ENCODE data around the gene MSI2. TPM values are rescaled to one million over a fixed set of nuclear protein-coding genes. Genes with fewer than 3 reads are reported as not detected.

The MSI2 gene
- total and polyA plus RNA-seq, 2 donors = 25.3 to 52.5 TPM

DNA sequence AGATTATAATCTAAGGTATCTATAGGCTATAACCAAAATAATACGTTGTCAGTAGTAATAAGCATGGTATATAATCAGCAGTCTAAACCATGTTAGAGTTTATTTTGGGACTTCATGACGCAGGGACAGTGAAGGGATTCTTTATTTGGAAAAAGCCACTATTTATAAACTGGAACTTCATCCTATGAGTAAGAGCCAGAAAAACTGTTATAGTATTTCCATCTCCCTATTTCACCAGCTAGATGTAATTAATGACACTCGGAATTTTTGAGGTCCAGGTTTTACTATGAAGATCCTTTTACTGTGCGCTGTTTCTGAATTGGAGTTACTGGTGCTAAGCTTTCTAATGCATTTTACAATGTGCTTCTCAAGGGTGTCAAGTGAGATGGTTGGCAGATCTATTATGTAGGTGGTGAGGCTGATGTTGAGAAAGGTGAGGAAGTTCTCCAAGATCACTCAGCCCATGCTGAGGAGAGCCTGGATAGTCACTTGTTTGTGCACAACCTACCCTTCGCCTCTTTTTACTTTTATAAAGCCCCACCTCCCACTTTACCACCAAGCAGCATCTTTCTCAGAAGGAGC lies 149.3 kb downstream of the MSI2 start:
- H3K4me1 ChIP-seq (ENCODE audit: control insufficient read depth in 2 of 2, insufficient read depth in 2 of 2, low read length in 2 of 2) = peaks cover 32 to 79% of the 10 kb centered on the region in 2 donors
- no peak overlapping the region for H3K4me3 ChIP-seq (ENCODE audit: low read length in 2 of 2)
- no peak overlapping the region for H3K27ac ChIP-seq (ENCODE audit: low read depth in 1 of 2, low read length in 1 of 2)
- H3K27me3 ChIP-seq (ENCODE audit: control insufficient read depth in 2 of 2, insufficient read depth in 1 of 2, low read length in 1 of 2) = no peaks in the 10 kb centered on the region
- H3K36me3 ChIP-seq (ENCODE audit: control insufficient read depth in 2 of 2, insufficient read depth in 2 of 2, low read length in 1 of 2) = peaks cover 33 to 46% of the 10 kb centered on the region in 2 donors
- no peaks in the 10 kb centered on the region for H3K9me3 ChIP-seq (ENCODE audit: control insufficient read depth in 2 of 2, insufficient read depth in 1 of 2, low read length in 1 of 2)
- DNase-seq (ENCODE audit: low read depth in 6 of 9, low spot score in 9 of 9) = no peak
- WGBS = 94% methylated on average over 5 of the region's 5 CpGs

GRCh38 chr17:57406131-57406980 lies 150.0 kb downstream of the MSI2 start:
- 56% methylated on average over 25 of the region's 25 CpGs for WGBS
- Histone ChIP-seq H3K27ac (ENCODE audit: low read depth in 1 of 2, low read length in 1 of 2) (peak overlapping the region in 1 of 2 donors; percentile 87), H3K4me1 (ENCODE audit: control insufficient read depth in 2 of 2, insufficient read depth in 2 of 2, low read length in 2 of 2) (peaks cover 32 to 77% of the 10 kb centered on the region in 2 donors), H3K9me3 (ENCODE audit: control insufficient read depth in 2 of 2, insufficient read depth in 1 of 2, low read length in 1 of 2) (no peaks in the 10 kb centered on the region), H3K27me3 (ENCODE audit: control insufficient read depth in 2 of 2, insufficient read depth in 1 of 2, low read length in 1 of 2) (no peaks in the 10 kb centered on the region), H3K4me3 (ENCODE audit: low read length in 2 of 2) (no peak overlapping the region), H3K36me3 (ENCODE audit: control insufficient read depth in 2 of 2, insufficient read depth in 2 of 2, low read length in 1 of 2) (peaks cover 26 to 42% of the 10 kb centered on the region in 2 donors)
- DNase-seq (ENCODE audit: low read depth in 6 of 9, low spot score in 9 of 9) = peak in 1 of 9 donors; percentile 40

DNA sequence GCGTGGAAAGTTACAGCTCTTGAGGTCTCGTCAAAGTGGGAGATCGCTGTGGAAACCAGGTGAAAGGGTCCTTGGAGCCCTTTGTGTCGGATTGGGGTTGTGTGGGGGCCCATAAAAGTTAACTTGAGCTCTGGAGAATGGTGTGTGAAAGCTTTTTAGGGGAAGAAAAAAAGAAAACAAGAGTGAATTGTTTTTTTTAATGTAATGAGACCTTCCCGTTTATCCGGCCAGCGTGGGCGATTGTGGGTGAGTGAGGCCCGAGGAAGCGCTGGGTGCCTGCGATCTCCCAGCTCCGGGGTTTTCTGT lies 150.6 kb downstream of the MSI2 start:
- Histone ChIP-seq H3K27me3 (ENCODE audit: control insufficient read depth in 2 of 2, insufficient read depth in 1 of 2, low read length in 1 of 2) (no peaks in the 10 kb centered on the region), H3K4me1 (ENCODE audit: control insufficient read depth in 2 of 2, insufficient read depth in 2 of 2, low read length in 2 of 2) (peaks cover 32 to 73% of the 10 kb centered on the region in 2 donors), H3K36me3 (ENCODE audit: control insufficient read depth in 2 of 2, insufficient read depth in 2 of 2, low read length in 1 of 2) (peaks cover 20 to 38% of the 10 kb centered on the region in 2 donors), H3K9me3 (ENCODE audit: control insufficient read depth in 2 of 2, insufficient read depth in 1 of 2, low read length in 1 of 2) (no peaks in the 10 kb centered on the region), H3K4me3 (ENCODE audit: low read length in 2 of 2) (no peak overlapping the region), H3K27ac (ENCODE audit: low read depth in 1 of 2, low read length in 1 of 2) (peak overlapping the region in 1 of 2 donors; percentile 87)
- 16% methylated on average over 12 of the region's 12 CpGs for WGBS
- no peak for DNase-seq (ENCODE audit: low read depth in 6 of 9, low spot score in 9 of 9)

DNA sequence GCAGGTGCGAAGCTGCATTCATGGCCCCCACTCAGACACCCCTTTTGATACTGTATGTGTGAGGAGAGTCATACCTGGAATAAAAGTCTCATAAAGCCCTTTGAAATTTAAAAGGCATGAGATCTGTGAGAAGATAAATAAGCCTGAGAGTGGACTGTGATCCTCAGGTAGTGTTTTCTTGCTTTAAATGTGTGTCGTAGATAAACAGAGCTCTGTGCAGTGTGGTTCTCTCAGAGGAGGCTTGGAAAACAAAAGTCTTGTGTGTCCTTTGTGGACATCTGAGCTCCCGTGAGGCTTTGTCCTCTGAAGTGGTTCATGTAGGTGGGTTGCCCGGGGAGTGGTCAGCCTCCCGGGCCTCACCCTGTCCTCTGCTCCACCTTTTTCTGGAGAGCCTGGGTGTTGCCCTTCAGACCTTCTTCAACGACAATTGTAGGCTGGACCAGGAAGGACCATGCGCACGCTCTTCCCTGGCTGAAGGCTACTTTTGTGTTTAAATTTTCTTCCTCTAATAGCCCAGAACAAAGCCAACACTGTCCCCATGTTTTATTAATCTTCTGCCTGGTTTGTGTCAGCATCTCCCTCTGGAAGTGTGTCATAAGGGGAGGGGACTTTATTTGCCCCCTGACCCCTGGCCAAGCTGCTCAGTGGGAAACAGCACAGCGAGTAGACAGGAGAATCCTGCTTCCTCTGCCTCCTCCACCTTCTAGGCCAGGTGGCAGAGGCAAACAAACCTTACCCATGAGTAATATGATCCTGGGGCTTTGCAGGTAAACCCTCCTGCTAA lies 151.2 kb downstream of the MSI2 start:
- Histone ChIP-seq H3K9me3 (ENCODE audit: control insufficient read depth in 2 of 2, insufficient read depth in 1 of 2, low read length in 1 of 2) (no peaks in the 10 kb centered on the region), H3K4me3 (ENCODE audit: low read length in 2 of 2) (no peak overlapping the region), H3K27ac (ENCODE audit: low read depth in 1 of 2, low read length in 1 of 2) (peak overlapping the region; percentile 49 to 87), H3K27me3 (ENCODE audit: control insufficient read depth in 2 of 2, insufficient read depth in 1 of 2, low read length in 1 of 2) (no peaks in the 10 kb centered on the region), H3K4me1 (ENCODE audit: control insufficient read depth in 2 of 2, insufficient read depth in 2 of 2, low read length in 2 of 2) (peaks cover 32 to 68% of the 10 kb centered on the region in 2 donors), H3K36me3 (ENCODE audit: control insufficient read depth in 2 of 2, insufficient read depth in 2 of 2, low read length in 1 of 2) (peaks cover 15 to 32% of the 10 kb centered on the region in 2 donors)
- peak in 2 of 9 donors; percentile 31 to 62 for DNase-seq (ENCODE audit: low read depth in 6 of 9, low spot score in 9 of 9)
- 52% methylated on average over 9 of the region's 9 CpGs for WGBS

GRCh38 chr17:57408071-57408811 lies 151.9 kb downstream of the MSI2 start:
- no peaks in the 10 kb centered on the region for H3K27me3 ChIP-seq (ENCODE audit: control insufficient read depth in 2 of 2, insufficient read depth in 1 of 2, low read length in 1 of 2)
- no peaks in the 10 kb centered on the region for H3K9me3 ChIP-seq (ENCODE audit: control insufficient read depth in 2 of 2, insufficient read depth in 1 of 2, low read length in 1 of 2)
- WGBS = 21% methylated on average over 13 of the region's 13 CpGs
- peaks cover 11 to 25% of the 10 kb centered on the region in 2 donors for H3K36me3 ChIP-seq (ENCODE audit: control insufficient read depth in 2 of 2, insufficient read depth in 2 of 2, low read length in 1 of 2)
- DNase-seq (ENCODE audit: low read depth in 6 of 9, low spot score in 9 of 9) = peak in 6 of 9 donors; percentile 41 to 83 (median 63)
- H3K4me3 ChIP-seq (ENCODE audit: low read length in 2 of 2) = peak overlapping the region; percentile 2 to 23
- H3K4me1 ChIP-seq (ENCODE audit: control insufficient read depth in 2 of 2, insufficient read depth in 2 of 2, low read length in 2 of 2) = peaks cover 32 to 61% of the 10 kb centered on the region in 2 donors
- peak overlapping the region; percentile 65 to 87 for H3K27ac ChIP-seq (ENCODE audit: low read depth in 1 of 2, low read length in 1 of 2)

- WGBS = 67% methylated on average over 6 of the region's 6 CpGs
- Histone ChIP-seq H3K27ac (ENCODE audit: low read depth in 1 of 2, low read length in 1 of 2) (peak overlapping the region in 1 of 2 donors; percentile 5), H3K27me3 (ENCODE audit: control insufficient read depth in 2 of 2, insufficient read depth in 1 of 2, low read length in 1 of 2) (no peaks in the 10 kb centered on the region), H3K4me3 (ENCODE audit: low read length in 2 of 2) (no peak overlapping the region), H3K4me1 (ENCODE audit: control insufficient read depth in 2 of 2, insufficient read depth in 2 of 2, low read length in 2 of 2) (peaks cover 32 to 46% of the 10 kb centered on the region in 2 donors), H3K9me3 (ENCODE audit: control insufficient read depth in 2 of 2, insufficient read depth in 1 of 2, low read length in 1 of 2) (no peaks in the 10 kb centered on the region), H3K36me3 (ENCODE audit: control insufficient read depth in 2 of 2, insufficient read depth in 2 of 2, low read length in 1 of 2) (peaks cover 5 to 7% of the 10 kb centered on the region in 2 donors)
- no peak for DNase-seq (ENCODE audit: low read depth in 6 of 9, low spot score in 9 of 9)
Observed at GRCh38 chr17:57410169-57410568, 153.8 kb downstream of the MSI2 start.

GRCh38 chr17:57412520-57413096 lies 156.3 kb downstream of the MSI2 start:
- H3K9me3 ChIP-seq (ENCODE audit: control insufficient read depth in 2 of 2, insufficient read depth in 1 of 2, low read length in 1 of 2) = peaks cover 0 to 4% of the 10 kb centered on the region in 2 donors
- no peak overlapping the region for H3K4me3 ChIP-seq (ENCODE audit: low read length in 2 of 2)
- H3K27ac ChIP-seq (ENCODE audit: low read depth in 1 of 2, low read length in 1 of 2) = no peak overlapping the region
- peaks cover 19 to 33% of the 10 kb centered on the region in 2 donors for H3K4me1 ChIP-seq (ENCODE audit: control insufficient read depth in 2 of 2, insufficient read depth in 2 of 2, low read length in 2 of 2)
- no peak for DNase-seq (ENCODE audit: low read depth in 6 of 9, low spot score in 9 of 9)
- WGBS = 40% methylated on average over 2 of the region's 2 CpGs
- H3K36me3 ChIP-seq (ENCODE audit: control insufficient read depth in 2 of 2, insufficient read depth in 2 of 2, low read length in 1 of 2) = peaks cover 4 to 22% of the 10 kb centered on the region in 2 donors
- no peaks in the 10 kb centered on the region for H3K27me3 ChIP-seq (ENCODE audit: control insufficient read depth in 2 of 2, insufficient read depth in 1 of 2, low read length in 1 of 2)

DNA sequence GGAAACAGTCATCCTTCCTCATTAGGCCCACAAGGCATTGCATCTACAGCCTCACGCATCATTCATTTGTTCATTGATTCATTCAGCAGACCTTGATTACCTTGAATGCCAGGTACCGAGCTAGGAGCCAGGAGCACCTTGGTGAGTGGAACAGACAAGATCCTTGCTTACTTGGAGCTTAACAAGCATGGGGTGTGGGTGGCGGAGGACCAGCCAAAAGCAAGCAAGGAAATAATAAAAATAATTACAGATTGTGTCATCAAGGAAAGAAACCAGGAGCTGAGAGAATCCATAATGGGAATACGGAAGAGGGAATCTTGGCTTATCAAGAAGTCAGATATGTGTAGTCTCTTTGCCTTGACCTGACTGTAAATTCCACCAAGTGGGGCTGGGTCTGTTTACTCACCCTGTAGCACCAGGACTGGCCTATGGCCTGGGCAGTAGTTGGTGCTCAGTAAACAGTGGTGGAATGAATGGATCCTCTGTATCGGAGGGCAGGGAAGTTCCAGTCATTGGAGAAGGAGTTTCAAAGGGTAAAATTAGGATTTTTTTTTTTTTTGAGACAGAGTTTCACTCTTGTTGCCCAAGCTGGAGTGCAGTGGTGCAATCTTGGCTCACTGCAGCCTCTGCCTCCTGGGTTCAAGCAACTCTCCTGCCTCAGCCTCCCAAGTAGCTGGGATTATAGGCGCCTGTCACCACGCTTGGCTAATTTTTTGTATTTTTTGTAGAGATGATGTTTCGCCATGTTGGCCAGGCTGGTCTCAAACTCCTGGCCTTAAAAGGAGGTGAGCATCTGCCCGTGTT lies 157.7 kb downstream of the MSI2 start:
- peaks cover 4 to 27% of the 10 kb centered on the region in 2 donors for H3K36me3 ChIP-seq (ENCODE audit: control insufficient read depth in 2 of 2, insufficient read depth in 2 of 2, low read length in 1 of 2)
- 98% methylated on average over 9 of the region's 9 CpGs for WGBS
- H3K4me3 ChIP-seq (ENCODE audit: low read length in 2 of 2) = no peak overlapping the region
- H3K27me3 ChIP-seq (ENCODE audit: control insufficient read depth in 2 of 2, insufficient read depth in 1 of 2, low read length in 1 of 2) = no peaks in the 10 kb centered on the region
- H3K9me3 ChIP-seq (ENCODE audit: control insufficient read depth in 2 of 2, insufficient read depth in 1 of 2, low read length in 1 of 2) = peaks cover 0 to 4% of the 10 kb centered on the region in 2 donors
- H3K4me1 ChIP-seq (ENCODE audit: control insufficient read depth in 2 of 2, insufficient read depth in 2 of 2, low read length in 2 of 2) = peaks cover 6 to 20% of the 10 kb centered on the region in 2 donors
- no peak for DNase-seq (ENCODE audit: low read depth in 6 of 9, low spot score in 9 of 9)
- H3K27ac ChIP-seq (ENCODE audit: low read depth in 1 of 2, low read length in 1 of 2) = no peak overlapping the region
